ENCODE data around the gene NELL1. TPM values are rescaled to one million over a fixed set of nuclear protein-coding genes. Genes with fewer than 3 reads are reported as not detected.

Gene NELL1
- total and polyA plus RNA-seq, 2 donors (not counting 3 experiments of a cell fraction or from before 2014, with no cell fraction given), result not detected

GRCh38 chr11:20658135-20658534 lies 11.3 kb upstream of the NELL1 start:
- no peak overlapping the region for H3K4me2 ChIP-seq (ENCODE audit: insufficient read depth, low read length)
- H2AFZ ChIP-seq (ENCODE audit: low read depth, low read length), result no peak overlapping the region
- DNase-seq (ENCODE audit: low read depth, low spot score) (no peak), FAIRE-seq (no peak)
- no peaks in the 10 kb centered on the region for H3K9me1 ChIP-seq (replicated peaks; ENCODE audit: control insufficient read depth, extremely low read depth, insufficient read depth, low read length)
- no peak overlapping the region for H3K9ac ChIP-seq (replicated peaks; ENCODE audit: extremely low read depth, insufficient read depth, low read length)
- H3K4me3 ChIP-seq (replicated peaks in 1 of 3; ENCODE audit: insufficient read depth in 1 of 3, low read depth in 1 of 3, low read length in 3 of 3), result no peak overlapping the region
- TF ChIP-seq, protein P1, sequence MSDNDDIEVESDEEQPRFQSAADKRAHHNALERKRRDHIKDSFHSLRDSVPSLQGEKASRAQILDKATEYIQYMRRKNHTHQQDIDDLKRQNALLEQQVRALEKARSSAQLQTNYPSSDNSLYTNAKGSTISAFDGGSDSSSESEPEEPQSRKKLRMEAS (IDR thresholded peaks at IDR 0.05; ENCODE audit: insufficient read depth, insufficient read length), result no peak
- no peak for TF ChIP-seq FOS (IDR thresholded peaks at IDR 0.05; ENCODE audit: borderline replicate concordance, insufficient read depth, low read length)
- no peak for TF ChIP-seq GATA2 (IDR thresholded peaks at IDR 0.05; ENCODE audit: insufficient read depth, insufficient read length, low read depth, low read length)
- TF ChIP-seq CTCF (IDR thresholded peaks at IDR 0.05; ENCODE audit: extremely low read depth in 1 of 2, insufficient read depth in 1 of 2, low read depth in 1 of 2, low read length in 2 of 2), result no peak
- TF ChIP-seq POLR2A (IDR thresholded peaks at IDR 0.05; ENCODE audit: low read depth, low read length), result no peak
- TF ChIP-seq MYC (IDR thresholded peaks at IDR 0.05; ENCODE audit: low read depth, low read length), result no peak
- no peak for TF ChIP-seq POLR2AphosphoS5 (IDR thresholded peaks at IDR 0.05; ENCODE audit: insufficient read depth, low read depth, low read length)
- no peaks in the 10 kb centered on the region for H3K79me2 ChIP-seq (ENCODE audit: control insufficient read depth, insufficient read depth, low read length)
- no peaks in the 10 kb centered on the region for H3K27me3 ChIP-seq (ENCODE audit: control insufficient read depth in 2 of 2, insufficient read depth in 2 of 2, low read length in 2 of 2)
- intact Hi-C loops (cut with micrococcal nuclease), result no loop called here
- POLR2A ChIA-PET, result no interaction called here
- dilution Hi-C loops (cut with MboI; ENCODE audit: extremely low pct_ligation_motif_present, low sequenced_read_pairs), result no loop called here
- CTCF ChIA-PET, result no interaction called here
- no peaks in the 10 kb centered on the region for H4K20me1 ChIP-seq (replicated peaks; ENCODE audit: control insufficient read depth, extremely low read depth, insufficient read depth, low read length)
- no peaks in the 10 kb centered on the region for H3K9me3 ChIP-seq (replicated peaks; ENCODE audit: control insufficient read depth, insufficient read depth, low read length)
- H3K36me3 ChIP-seq (ENCODE audit: control insufficient read depth in 2 of 2, extremely low read depth in 1 of 2, insufficient read depth in 2 of 2, low read length in 2 of 2), result no peaks in the 10 kb centered on the region
- H3K4me1 ChIP-seq (ENCODE audit: control insufficient read depth, extremely low read depth, insufficient read depth, low read length), result no peaks in the 10 kb centered on the region
- no peak overlapping the region for H3K27ac ChIP-seq (ENCODE audit: insufficient read depth, low read depth, low read length)
- BruUV-seq (replicated peaks), result no TSS peak

All from endothelial cell of umbilical vein (primary cell).